Spleen (tissue), 11 donors: ENCODE data around the gene THAP4. TPM values are rescaled to one million over a fixed set of nuclear protein-coding genes. Genes with fewer than 3 reads are reported as not detected.
A peak's percentile ranks its signal among the peaks of the same experiment; 100 is the strongest.

Experiments used
- DNase-seq: peaks from one replicate; pipeline ENCODE4 v3.0.0-alpha.2; 2020
- H3K27ac ChIP-seq, 8 donors: fragments of 200-600 bp; sonication (generic) in 7 of 8; 1 replicate in 4 of 8; 2 replicates in 4 of 8; pipeline versions ENCODE4 v1.5.0 to v1.8.0; 2016 to 2021; ENCODE audit warnings: inconsistent platforms in 4 of 8, mild to moderate bottlenecking in 4 of 8, moderate library complexity in 1 of 8
- H3K27me3 ChIP-seq, 7 donors: fragments of 200-600 bp; sonication (generic) in 6 of 7; replicated peaks in 1 of 7; 1 replicate in 4 of 7; 2 replicates in 3 of 7; pipeline versions ENCODE4 v1.5.0 to v1.8.0; 2016 to 2021; ENCODE audit warnings: inconsistent platforms in 3 of 7, mild to moderate bottlenecking in 1 of 7
- H3K36me3 ChIP-seq, 6 donors: fragments of 200-600 bp; sonication (generic) in 5 of 6; 1 replicate in 4 of 6; 2 replicates in 2 of 6; pipeline versions ENCODE4 v1.5.0 to v1.8.0; 2016 to 2021; ENCODE audit warnings: inconsistent platforms in 2 of 6
- H3K4me1 ChIP-seq, 6 donors: fragments of 200-600 bp; sonication (generic) in 5 of 6; 1 replicate in 3 of 6; 2 replicates in 3 of 6; pipeline versions ENCODE4 v1.5.0 to v1.8.0; 2016 to 2021; ENCODE audit warnings: inconsistent platforms in 3 of 6
- H3K4me3 ChIP-seq, 8 donors: fragments of 200-600 bp; sonication (generic) in 7 of 8; 1 replicate in 4 of 8; 2 replicates in 4 of 8; pipeline versions ENCODE4 v1.5.0 to v1.8.0; 2016 to 2021; ENCODE audit warnings: inconsistent platforms in 4 of 8, mild to moderate bottlenecking in 4 of 8, moderate library complexity in 2 of 8
- H3K9me3 ChIP-seq, 8 donors: fragments of 200-600 bp; sonication (generic) in 7 of 8; 1 replicate in 4 of 8; 2 replicates in 4 of 8; pipeline versions ENCODE4 v1.5.0 to v1.8.0; 2016 to 2021; ENCODE audit warnings: inconsistent platforms in 4 of 8
- CTCF ChIP-seq, 11 experiments: fragments of 200-600 bp in 7 of 11; fragments of 450-650 bp in 4 of 11; sonication (generic) in 4 of 11; IDR thresholded peaks in 8 of 11; conservative IDR thresholded peaks in 3 of 11; 1 replicate in 7 of 11; 2 replicates in 4 of 11; pipeline versions ENCODE4 v1.4.0 to v1.8.0; 2016 to 2021; ENCODE audit warnings: antibody characterized with exemption in 11 of 11, inconsistent platforms in 4 of 11, mild to moderate bottlenecking in 1 of 11
- POLR2A ChIP-seq, 3 donors: fragments of 450-650 bp; IDR thresholded peaks; one replicate each; pipeline ENCODE4 v1.5.1; 2017; ENCODE audit warnings: antibody characterized with exemption in 3 of 3, mild to moderate bottlenecking in 1 of 3
- POLR2AphosphoS5 ChIP-seq, 3 donors: sonication (generic); formaldehyde crosslinking; IDR thresholded peaks; one replicate each; pipeline ENCODE4 v1.5.1; 2017; ENCODE audit warnings: antibody characterized with exemption in 3 of 3
- WGBS, 5 donors: extraction: QIAGEN DNeasy Blood & Tissue Kit in 3 of 5; methylation state at CpG; one replicate each; pipeline versions ENCODE4 v1.1.5 to v1.1.7; 2013 to 2018; 5-methylcytosine and 5-hydroxymethylcytosine counted together
- intact Hi-C: fragments of 100-400 bp; cut with DNase I; formaldehyde crosslinking; loops from one replicate; pipeline ENCODE4 v1.15.0; 2023; ENCODE audit warnings: low total_unique reads
- polyA plus RNA-seq, 3 donors: library from polyadenylated mRNA; stranded (reverse); fragments of 200-250 nt; gene quantifications; one replicate each; pipeline ENCODE4 v1.2.1, GENCODE V29; 2013
- total RNA-seq, 7 donors: library from RNA; depleted of rRNA in 3 of 7; stranded (reverse); fragments of >200 nt in 3 of 7; fragmentation: NEBNext Ultra II Directional in 4 of 7; extraction: Animal tissue kit (Norgen Biotek cat#: 25700) in 4 of 7; gene quantifications; one replicate each; pipeline versions ENCODE4 v1.1.0 to v1.2.1, GENCODE V29; 2016 to 2021
- donor health status: healthy with polysubstance abuse.
- donor health status: DM: no; HTN: no; CAD: no; lungs with moderate emphysema.
- donor health status: DM: no; HTN: no; CAD: no.
- donor health status: Bipolar disorder and iron deficiency.
- donor health status: healthy.
- donor health status: DM: no; HTN: no; CAD: no.
- donor health status: DM: yes; HTN: yes; CAD: no.

The THAP4 gene
- total and polyA plus RNA-seq, 10 donors, result 21.0 to 31.5 (median 27.8) TPM

GRCh38 chr2:241620419-241620769, 16.6 kb downstream of the THAP4 start:
- Histone ChIP-seq H3K4me1 (peaks cover 6 to 41% (median 25%) of the 10 kb centered on the region in 6 donors), H3K27ac (no peak overlapping the region), H3K9me3 (no peaks in the 10 kb centered on the region), H3K4me3 (no peak overlapping the region), H3K27me3 (no peaks in the 10 kb centered on the region), H3K36me3 (peaks cover 0 to 31% (median 0%) of the 10 kb centered on the region in 6 donors)
- DNase-seq, result no peak
- intact Hi-C loops, result no loop called here
- 74 to 92% (median 90%) methylated on average over 6 of the region's 6 CpGs for WGBS, 5 donors
- TF ChIP-seq POLR2AphosphoS5 (IDR thresholded peaks at IDR 0.05), result no peak
- TF ChIP-seq CTCF (IDR thresholded peaks at IDR 0.05 in 8 of 11, conservative IDR thresholded peaks at IDR 0.05 in 3 of 11), result no peak
- no peak for TF ChIP-seq POLR2A (IDR thresholded peaks at IDR 0.05)

- intact Hi-C loops, result no loop called here
- Histone ChIP-seq H3K4me1 (peaks cover 6 to 39% (median 25%) of the 10 kb centered on the region in 6 donors), H3K27ac (no peak overlapping the region), H3K36me3 (peaks cover 0 to 28% (median 0%) of the 10 kb centered on the region in 6 donors), H3K4me3 (no peak overlapping the region), H3K9me3 (no peaks in the 10 kb centered on the region), H3K27me3 (no peaks in the 10 kb centered on the region)
- 88 to 92% (median 89%) methylated on average over 20 of the region's 20 CpGs for WGBS, 5 donors
- TF ChIP-seq POLR2AphosphoS5 (IDR thresholded peaks at IDR 0.05) (no peak), CTCF (IDR thresholded peaks at IDR 0.05 in 8 of 11, conservative IDR thresholded peaks at IDR 0.05 in 3 of 11) (no peak), POLR2A (IDR thresholded peaks at IDR 0.05) (no peak)
- no peak for DNase-seq
Observed at GRCh38 chr2:241619597-241620418, 17.1 kb downstream of the THAP4 start.

GRCh38 chr2:241618829-241619228, 18.1 kb downstream of the THAP4 start:
- peaks cover 0 to 20% (median 0%) of the 10 kb centered on the region in 6 donors for H3K36me3 ChIP-seq
- no peaks in the 10 kb centered on the region for H3K9me3 ChIP-seq
- no peak overlapping the region for H3K4me3 ChIP-seq
- H3K27me3 ChIP-seq, result no peaks in the 10 kb centered on the region
- H3K4me1 ChIP-seq, result peaks cover 6 to 37% (median 25%) of the 10 kb centered on the region in 6 donors
- intact Hi-C loops, result no loop called here
- TF ChIP-seq POLR2A (IDR thresholded peaks at IDR 0.05), result no peak
- peak in 2 of 3 donors; percentile 11 to 21 for TF ChIP-seq POLR2AphosphoS5 (IDR thresholded peaks at IDR 0.05)
- 80 to 90% (median 85%) methylated on average over 11 of the region's 11 CpGs for WGBS, 5 donors
- H3K27ac ChIP-seq, result peak overlapping the region in 4 of 8 donors; percentile 81 to 88 (median 82)
- no peak for DNase-seq

GRCh38 chr2:241618296-241618805, 18.6 kb downstream of the THAP4 start:
- no peak for DNase-seq
- no peak for TF ChIP-seq POLR2A (IDR thresholded peaks at IDR 0.05)
- TF ChIP-seq CTCF (IDR thresholded peaks at IDR 0.05 in 8 of 11, conservative IDR thresholded peaks at IDR 0.05 in 3 of 11), result no peak
- no peak for TF ChIP-seq POLR2AphosphoS5 (IDR thresholded peaks at IDR 0.05)
- peak overlapping the region in 1 of 8 donors; percentile 73 for H3K4me3 ChIP-seq
- peak overlapping the region in 6 of 8 donors; percentile 69 to 88 (median 82) for H3K27ac ChIP-seq
- H3K4me1 ChIP-seq, result peaks cover 6 to 37% (median 25%) of the 10 kb centered on the region in 6 donors
- H3K27me3 ChIP-seq, result no peaks in the 10 kb centered on the region
- intact Hi-C loops, result no loop called here
- peaks cover 0 to 17% (median 0%) of the 10 kb centered on the region in 6 donors for H3K36me3 ChIP-seq
- WGBS, 5 donors, result 69 to 81% (median 75%) methylated on average over 5 of the region's 5 CpGs
- H3K9me3 ChIP-seq, result no peaks in the 10 kb centered on the region
